PC-3 (cell line): ENCODE measurements around the gene WDR7.

Experiments used
- EZH2 ChIP-seq: fragments of 300-600 bp; sonication (generic); IDR thresholded peaks from one replicate; pipeline ENCODE4 v1.6.1; 2017; ENCODE audit warnings: antibody characterized with exemption, mild to moderate bottlenecking, low read length; ENCODE audit not compliant: unreplicated experiment
- TF ChIP-seq, protein P1 (sequence below): fragments of 300-600 bp; sonication (generic); conservative IDR thresholded peaks from 2 replicates; pipeline ENCODE4 v1.5.1; 2017; ENCODE audit warnings: antibody characterized with exemption, low read depth, mild to moderate bottlenecking, low read length

DNA sequence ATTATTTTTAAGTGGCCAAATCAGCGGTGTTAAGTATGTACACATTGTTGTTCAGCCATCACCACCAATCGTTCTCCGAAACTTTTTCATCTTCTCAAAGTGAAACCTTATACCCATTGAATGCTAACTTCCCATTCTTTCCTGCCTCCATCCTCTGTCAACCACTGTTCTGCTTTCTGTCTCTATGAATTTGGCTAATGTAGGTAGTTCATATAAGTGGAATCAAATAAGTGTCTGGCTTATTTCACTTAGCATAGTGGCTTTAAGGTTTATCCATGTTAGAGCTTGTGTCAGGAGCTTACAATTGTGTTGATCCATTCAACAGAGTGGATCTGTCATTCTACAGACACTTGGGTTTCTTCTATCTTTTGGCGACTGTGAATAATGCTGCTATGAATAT is 192.1 kb downstream of the WDR7 start:
- TF ChIP-seq, protein P1, sequence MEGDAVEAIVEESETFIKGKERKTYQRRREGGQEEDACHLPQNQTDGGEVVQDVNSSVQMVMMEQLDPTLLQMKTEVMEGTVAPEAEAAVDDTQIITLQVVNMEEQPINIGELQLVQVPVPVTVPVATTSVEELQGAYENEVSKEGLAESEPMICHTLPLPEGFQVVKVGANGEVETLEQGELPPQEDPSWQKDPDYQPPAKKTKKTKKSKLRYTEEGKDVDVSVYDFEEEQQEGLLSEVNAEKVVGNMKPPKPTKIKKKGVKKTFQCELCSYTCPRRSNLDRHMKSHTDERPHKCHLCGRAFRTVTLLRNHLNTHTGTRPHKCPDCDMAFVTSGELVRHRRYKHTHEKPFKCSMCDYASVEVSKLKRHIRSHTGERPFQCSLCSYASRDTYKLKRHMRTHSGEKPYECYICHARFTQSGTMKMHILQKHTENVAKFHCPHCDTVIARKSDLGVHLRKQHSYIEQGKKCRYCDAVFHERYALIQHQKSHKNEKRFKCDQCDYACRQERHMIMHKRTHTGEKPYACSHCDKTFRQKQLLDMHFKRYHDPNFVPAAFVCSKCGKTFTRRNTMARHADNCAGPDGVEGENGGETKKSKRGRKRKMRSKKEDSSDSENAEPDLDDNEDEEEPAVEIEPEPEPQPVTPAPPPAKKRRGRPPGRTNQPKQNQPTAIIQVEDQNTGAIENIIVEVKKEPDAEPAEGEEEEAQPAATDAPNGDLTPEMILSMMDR: no peak
- TF ChIP-seq EZH2: no peak
